SK-N-SH treated with all-trans-retinoic acid at 6 μM for 48 hours (cell line): ENCODE measurements around the gene C11orf65.

Experiments
- ATAC-seq: fragments of 200-7000 bp; cut with Tn5 transposase; 3 replicates; pipeline ENCODE4 v1.9.1; 2020; ENCODE audit warnings: mild to moderate bottlenecking, moderate library complexity
- ARNTL ChIP-seq: fragments of 450-650 bp; formaldehyde crosslinking; IDR thresholded peaks from 2 replicates; pipeline ENCODE4 v1.5.0; 2020; ENCODE audit warnings: low read depth, mild to moderate bottlenecking, moderate library complexity, borderline replicate concordance
- BACH2 ChIP-seq: fragments of 250-450 bp; sonication (Bioruptor Pico); IDR thresholded peaks from 2 replicates; pipeline ENCODE4 v1.9.0; 2021; ENCODE audit warnings: mild to moderate bottlenecking, borderline replicate concordance
- CREB5 ChIP-seq: fragments of 250-450 bp; sonication (Bioruptor Pico); IDR thresholded peaks from 2 replicates; pipeline ENCODE4 v1.5.1; 2020; ENCODE audit warnings: low read depth, mild to moderate bottlenecking, moderate library complexity
- CSDC2 ChIP-seq: fragments of 250-450 bp; sonication (Bioruptor Pico); IDR thresholded peaks from 2 replicates; pipeline ENCODE4 v1.5.0; 2020; ENCODE audit warnings: mild to moderate bottlenecking, moderate library complexity
- ESRRG ChIP-seq: fragments of 250-450 bp; sonication (Bioruptor Pico); IDR thresholded peaks from 2 replicates; pipeline ENCODE4 v1.6.1; 2021; ENCODE audit warnings: mild to moderate bottlenecking
- GLIS3 ChIP-seq: fragments of 250-450 bp; sonication (Bioruptor Pico); IDR thresholded peaks from 2 replicates; pipeline ENCODE4 v1.5.0; 2020; ENCODE audit warnings: mild to moderate bottlenecking, moderate library complexity
- OSR1 ChIP-seq: fragments of 250-450 bp; sonication (Bioruptor Pico); IDR thresholded peaks from 2 replicates; pipeline ENCODE4 v1.8.0; 2022; ENCODE audit warnings: moderate library complexity, mild to moderate bottlenecking, inconsistent platforms
- PATZ1 ChIP-seq: fragments of 250-450 bp; sonication (Bioruptor Pico); IDR thresholded peaks from 2 replicates; pipeline ENCODE4 v1.8.0; 2020; ENCODE audit warnings: mild to moderate bottlenecking, moderate library complexity, borderline replicate concordance
- POU6F1 ChIP-seq: fragments of 250-450 bp; sonication (Bioruptor Pico); IDR thresholded peaks from 2 replicates; pipeline ENCODE4 v1.8.0; 2021; ENCODE audit warnings: low read depth, mild to moderate bottlenecking, moderate library complexity, borderline replicate concordance
- PPARA ChIP-seq: fragments of 250-450 bp; sonication (Bioruptor Pico); IDR thresholded peaks from 2 replicates; pipeline ENCODE4 v1.5.0; 2020; ENCODE audit warnings: mild to moderate bottlenecking, borderline replicate concordance
- RARB ChIP-seq: fragments of 250-450 bp; sonication (Bioruptor Pico); IDR thresholded peaks from 2 replicates; pipeline ENCODE4 v1.8.0; 2021; ENCODE audit warnings: mild to moderate bottlenecking, moderate library complexity
- SNAI2 ChIP-seq: fragments of 250-450 bp; sonication (Bioruptor Pico); IDR thresholded peaks from 2 replicates; pipeline ENCODE4 v1.5.0; 2020; ENCODE audit warnings: mild to moderate bottlenecking, moderate library complexity
- TCF4 ChIP-seq: fragments of 250-450 bp; sonication (Bioruptor Pico); IDR thresholded peaks from 2 replicates; pipeline ENCODE4 v1.8.0; 2021; ENCODE audit warnings: mild to moderate bottlenecking, moderate library complexity, borderline replicate concordance
- TOX ChIP-seq: fragments of 250-450 bp; sonication (Bioruptor Pico); IDR thresholded peaks from 2 replicates; pipeline ENCODE4 v1.8.0; 2021; ENCODE audit warnings: mild to moderate bottlenecking, moderate library complexity, borderline replicate concordance
- ZFP3 ChIP-seq: fragments of 250-450 bp; sonication (Bioruptor Pico); IDR thresholded peaks from 2 replicates; pipeline ENCODE4 v1.5.0; 2020; ENCODE audit warnings: mild to moderate bottlenecking, moderate library complexity
- ZFP30 ChIP-seq: fragments of 450-650 bp; formaldehyde crosslinking; IDR thresholded peaks from 2 replicates; pipeline ENCODE4 v1.5.0; 2022; ENCODE audit warnings: mild to moderate bottlenecking, moderate library complexity
- TF ChIP-seq, protein P1 (sequence below): fragments of 250-450 bp; sonication (Bioruptor Pico); IDR thresholded peaks from 2 replicates; pipeline ENCODE4 v1.5.0; 2020; ENCODE audit warnings: mild to moderate bottlenecking, moderate library complexity

The C11orf65 gene

GRCh38 chr11:108512708-108513107, 45.4 kb upstream of the C11orf65 start (continued):
- no peak for TF ChIP-seq PPARA (CRISPR knock-in tag)
- no peak for TF ChIP-seq POU6F1 (CRISPR knock-in tag)
- TF ChIP-seq ZFP30 (CRISPR knock-in tag): no peak
- TF ChIP-seq TOX: no peak
- no peak for TF ChIP-seq TCF4

DNA sequence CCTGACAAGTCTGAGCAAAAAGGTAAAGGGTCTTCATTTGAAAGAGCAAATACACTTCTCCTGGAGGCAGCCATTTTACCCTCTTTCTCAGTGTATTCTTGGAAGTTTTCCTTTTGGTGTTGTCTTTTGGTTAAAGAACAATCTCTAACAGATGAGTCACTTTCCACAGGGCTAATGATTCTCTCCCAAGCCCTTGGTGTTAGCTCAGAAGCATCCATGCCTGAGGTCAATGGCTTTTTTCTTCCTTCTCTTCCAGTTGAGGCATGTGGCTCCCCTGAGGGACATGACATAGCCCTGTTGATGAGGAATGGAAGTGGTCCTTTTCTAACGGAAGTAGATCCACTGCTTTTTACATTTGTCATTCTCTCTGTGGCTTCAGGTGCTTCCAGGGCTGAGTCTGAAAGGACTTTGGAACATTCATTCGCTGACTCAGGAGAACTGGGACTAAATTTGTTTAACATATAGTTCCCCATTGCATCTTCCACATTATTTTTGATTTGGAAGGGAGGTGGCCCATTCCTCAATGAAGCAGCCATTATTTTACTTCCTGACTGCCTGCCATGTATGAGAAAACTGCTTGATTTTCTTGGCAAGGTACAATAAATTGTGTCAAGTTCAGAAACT, 44.6 kb upstream of the C11orf65 start:
- ATAC-seq: no peak

GRCh38 chr11:108508653-108509593, 41.6 kb upstream of the C11orf65 start:
- no peak for ATAC-seq
- TF ChIP-seq BACH2: no peak
- TF ChIP-seq ZFP3 (CRISPR knock-in tag): no peak
- no peak for TF ChIP-seq OSR1 (CRISPR knock-in tag)
- no peak for TF ChIP-seq SNAI2 (CRISPR knock-in tag)
- TF ChIP-seq PATZ1 (CRISPR knock-in tag): no peak
- TF ChIP-seq ARNTL (CRISPR knock-in tag): no peak
- TF ChIP-seq, protein P1, sequence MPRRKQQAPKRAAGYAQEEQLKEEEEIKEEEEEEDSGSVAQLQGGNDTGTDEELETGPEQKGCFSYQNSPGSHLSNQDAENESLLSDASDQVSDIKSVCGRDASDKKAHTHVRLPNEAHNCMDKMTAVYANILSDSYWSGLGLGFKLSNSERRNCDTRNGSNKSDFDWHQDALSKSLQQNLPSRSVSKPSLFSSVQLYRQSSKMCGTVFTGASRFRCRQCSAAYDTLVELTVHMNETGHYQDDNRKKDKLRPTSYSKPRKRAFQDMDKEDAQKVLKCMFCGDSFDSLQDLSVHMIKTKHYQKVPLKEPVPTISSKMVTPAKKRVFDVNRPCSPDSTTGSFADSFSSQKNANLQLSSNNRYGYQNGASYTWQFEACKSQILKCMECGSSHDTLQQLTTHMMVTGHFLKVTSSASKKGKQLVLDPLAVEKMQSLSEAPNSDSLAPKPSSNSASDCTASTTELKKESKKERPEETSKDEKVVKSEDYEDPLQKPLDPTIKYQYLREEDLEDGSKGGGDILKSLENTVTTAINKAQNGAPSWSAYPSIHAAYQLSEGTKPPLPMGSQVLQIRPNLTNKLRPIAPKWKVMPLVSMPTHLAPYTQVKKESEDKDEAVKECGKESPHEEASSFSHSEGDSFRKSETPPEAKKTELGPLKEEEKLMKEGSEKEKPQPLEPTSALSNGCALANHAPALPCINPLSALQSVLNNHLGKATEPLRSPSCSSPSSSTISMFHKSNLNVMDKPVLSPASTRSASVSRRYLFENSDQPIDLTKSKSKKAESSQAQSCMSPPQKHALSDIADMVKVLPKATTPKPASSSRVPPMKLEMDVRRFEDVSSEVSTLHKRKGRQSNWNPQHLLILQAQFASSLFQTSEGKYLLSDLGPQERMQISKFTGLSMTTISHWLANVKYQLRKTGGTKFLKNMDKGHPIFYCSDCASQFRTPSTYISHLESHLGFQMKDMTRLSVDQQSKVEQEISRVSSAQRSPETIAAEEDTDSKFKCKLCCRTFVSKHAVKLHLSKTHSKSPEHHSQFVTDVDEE (CRISPR knock-in tag): no peak
- TF ChIP-seq ESRRG (CRISPR knock-in tag): no peak
- no peak for TF ChIP-seq POU6F1 (CRISPR knock-in tag)
- TF ChIP-seq CSDC2 (CRISPR knock-in tag): no peak
- no peak for TF ChIP-seq RARB (CRISPR knock-in tag)
- TF ChIP-seq CREB5 (CRISPR knock-in tag): no peak
- TF ChIP-seq GLIS3: no peak

More for the DNA sequence above, 44.6 kb upstream of the C11orf65 start:
- TF ChIP-seq ARNTL (CRISPR knock-in tag): no peak
- TF ChIP-seq ZFP3 (CRISPR knock-in tag): no peak
- no peak for TF ChIP-seq RARB (CRISPR knock-in tag)
- TF ChIP-seq, protein P1 (CRISPR knock-in tag): no peak
